Gastroesophageal sphincter (tissue), 4 donors: ENCODE measurements around the gene NAALADL1. TPM values are rescaled to one million over a fixed set of nuclear protein-coding genes. Genes with fewer than 3 reads are reported as not detected.

Experiments
- ATAC-seq: fragments of 150-250 bp; one replicate; pipeline ENCODE4 v1.9.1; 2016; ENCODE audit warnings: mild to moderate bottlenecking, moderate library complexity
- H3K27ac ChIP-seq, 4 donors: fragments of 200-600 bp; sonication (generic) in 3 of 4; 1 replicate in 3 of 4; 2 replicates in 1 of 4; pipeline ENCODE4 v1.5.1; 2016 to 2019
- H3K27me3 ChIP-seq: fragments of 200-600 bp; sonication (generic); one replicate; pipeline ENCODE4 v1.5.1; 2019
- H3K36me3 ChIP-seq, 2 donors: fragments of 200-600 bp; sonication (generic); one replicate each; pipeline ENCODE4 v1.5.1; 2019; ENCODE audit warnings: control low read depth in 1 of 2
- H3K4me1 ChIP-seq, 3 donors: fragments of 200-600 bp; sonication (generic); 1 replicate in 2 of 3; 2 replicates in 1 of 3; pipeline ENCODE4 v1.5.1; 2016 to 2019; ENCODE audit warnings: control low read depth in 2 of 3
- H3K4me3 ChIP-seq, 2 donors: fragments of 200-600 bp; sonication (generic); one replicate each; pipeline ENCODE4 v1.5.1; 2019; ENCODE audit warnings: mild to moderate bottlenecking in 1 of 2, moderate library complexity in 1 of 2
- H3K9me3 ChIP-seq, 3 donors: fragments of 200-600 bp; sonication (generic); one replicate each; pipeline ENCODE4 v1.5.1; 2017 to 2019; ENCODE audit warnings: control low read depth in 2 of 3
- CTCF ChIP-seq, 4 experiments: fragments of 200-600 bp in 2 of 4; fragments of 450-650 bp in 2 of 4; sonication (generic) in 1 of 4; IDR thresholded peaks; one replicate each; pipeline ENCODE4 v1.5.1; 2017 to 2019; ENCODE audit warnings: antibody characterized with exemption in 4 of 4, mild to moderate bottlenecking in 2 of 4, moderate library complexity in 2 of 4
- EP300 ChIP-seq: sonication (generic); formaldehyde crosslinking; IDR thresholded peaks from one replicate; pipeline ENCODE4 v1.6.1; 2017; ENCODE audit warnings: antibody characterized with exemption, mild to moderate bottlenecking
- POLR2A ChIP-seq, 2 donors: fragments of 450-650 bp; IDR thresholded peaks; one replicate each; pipeline ENCODE4 v1.6.1; 2017; ENCODE audit warnings: antibody characterized with exemption in 2 of 2, mild to moderate bottlenecking in 2 of 2, moderate library complexity in 1 of 2
- POLR2AphosphoS5 ChIP-seq: sonication (generic); formaldehyde crosslinking; IDR thresholded peaks from one replicate; pipeline ENCODE4 v1.6.1; 2017; ENCODE audit warnings: antibody characterized with exemption
- WGBS, 2 donors: methylation state at CpG; one replicate each; pipeline ENCODE4 v1.1.5; 2018; ENCODE audit warnings: low coverage in 1 of 2; 5-methylcytosine and 5-hydroxymethylcytosine counted together
- total RNA-seq, 4 donors: library from RNA; depleted of rRNA; stranded (reverse); fragments of >200 nt; gene quantifications; one replicate each; pipeline ENCODE4 v1.1.0, GENCODE V29; 2016

NAALADL1 gene
- total RNA-seq, 4 donors from 2014 or later, result 21.8 to 38.5 (median 29.0) TPM

- no peaks in the 10 kb centered on the region for H3K9me3 ChIP-seq
- TF ChIP-seq CTCF (IDR thresholded peaks at IDR 0.05) (no peak), POLR2AphosphoS5 (no peak), EP300 (no peak), POLR2A (IDR thresholded peaks at IDR 0.05) (no peak)
- no peak overlapping the region for H3K27ac ChIP-seq
- H3K27me3 ChIP-seq, result no peaks in the 10 kb centered on the region
- H3K4me1 ChIP-seq, result peaks cover 0 to 42% (median 2%) of the 10 kb centered on the region in 3 donors
- no peak overlapping the region for H3K4me3 ChIP-seq
- WGBS, 2 donors, result 60 to 73% methylated on average over 3 to 6 of the region's 8 CpGs
- no peak for ATAC-seq
- peaks cover 0 to 59% of the 10 kb centered on the region in 2 donors for H3K36me3 ChIP-seq
Observed at GRCh38 chr11:65102142-65103095, 44.1 kb upstream of the NAALADL1 start.

- WGBS, 2 donors, result 71 to 79% methylated on average over 4 to 5 of the region's 6 CpGs
- Histone ChIP-seq H3K27ac (peak overlapping the region in 1 of 4 donors; percentile 16), H3K4me3 (no peak overlapping the region), H3K9me3 (no peaks in the 10 kb centered on the region), H3K36me3 (peaks cover 0 to 49% of the 10 kb centered on the region in 2 donors), H3K27me3 (no peaks in the 10 kb centered on the region), H3K4me1 (peaks cover 0 to 52% (median 10%) of the 10 kb centered on the region in 3 donors)
- TF ChIP-seq CTCF (IDR thresholded peaks at IDR 0.05), result no peak
- no peak for TF ChIP-seq POLR2AphosphoS5
- no peak for TF ChIP-seq EP300
- TF ChIP-seq POLR2A (IDR thresholded peaks at IDR 0.05), result no peak
- no peak for ATAC-seq
Observed at GRCh38 chr11:65100674-65101350, 42.5 kb upstream of the NAALADL1 start.

GRCh38 chr11:65096926-65097325 is 38.6 kb upstream of the NAALADL1 start:
- WGBS, 2 donors, result 27 to 47% methylated on average over 4 to 8 of the region's 8 CpGs
- H3K4me1 ChIP-seq, result peaks cover 0 to 36% (median 13%) of the 10 kb centered on the region in 3 donors
- H3K9me3 ChIP-seq, result no peaks in the 10 kb centered on the region
- peak overlapping the region; percentile 87 to 93 for H3K4me3 ChIP-seq
- no peak for ATAC-seq
- no peaks in the 10 kb centered on the region for H3K27me3 ChIP-seq
- TF ChIP-seq CTCF (IDR thresholded peaks at IDR 0.05), result no peak
- TF ChIP-seq EP300, result no peak
- no peak for TF ChIP-seq POLR2A (IDR thresholded peaks at IDR 0.05)
- TF ChIP-seq POLR2AphosphoS5, result no peak
- peaks cover 0 to 26% of the 10 kb centered on the region in 2 donors for H3K36me3 ChIP-seq
- peak overlapping the region; percentile 77 to 95 (median 90) for H3K27ac ChIP-seq

GRCh38 chr11:65095974-65096806 is 37.8 kb upstream of the NAALADL1 start, which contains the start of gene VPS51:
Gene VPS51, plus strand, starts transcription at chr11:65096214. Its CDS starts 37 bp downstream, at chr11:65096251.
- peak; percentile 96 for ATAC-seq
- Histone ChIP-seq H3K9me3 (no peaks in the 10 kb centered on the region), H3K27ac (peak within 1 kb of the TSS; percentile 77 to 95 (median 90)), H3K4me3 (peak within 1 kb of the TSS; percentile 87 to 93), H3K4me1 (peaks cover 0 to 30% (median 13%) of the 10 kb centered on the region in 3 donors), H3K36me3 (peaks cover 0 to 26% of the 10 kb centered on the region in 2 donors), H3K27me3 (no peaks in the 10 kb centered on the region)
- TF ChIP-seq POLR2AphosphoS5 (peak; percentile 90), POLR2A (IDR thresholded peaks at IDR 0.05) (peak; percentile 37 to 66), EP300 (no peak), CTCF (IDR thresholded peaks at IDR 0.05) (peak in 2 of 4 experiments; percentile 26 to 42)
- 0% methylated on average over 9 of the region's 52 CpGs; no CpG with 5 or more reads in 1 of the 2 donors for WGBS, 2 donors
